ENCODE measurements around the gene ZSCAN2.
"Not testable (repeated sequence)": the region's sequence is repeated elsewhere in the genome, so short reads cannot be mapped to it uniquely, and the experiment has no call there.

ZSCAN2 gene

DNA sequence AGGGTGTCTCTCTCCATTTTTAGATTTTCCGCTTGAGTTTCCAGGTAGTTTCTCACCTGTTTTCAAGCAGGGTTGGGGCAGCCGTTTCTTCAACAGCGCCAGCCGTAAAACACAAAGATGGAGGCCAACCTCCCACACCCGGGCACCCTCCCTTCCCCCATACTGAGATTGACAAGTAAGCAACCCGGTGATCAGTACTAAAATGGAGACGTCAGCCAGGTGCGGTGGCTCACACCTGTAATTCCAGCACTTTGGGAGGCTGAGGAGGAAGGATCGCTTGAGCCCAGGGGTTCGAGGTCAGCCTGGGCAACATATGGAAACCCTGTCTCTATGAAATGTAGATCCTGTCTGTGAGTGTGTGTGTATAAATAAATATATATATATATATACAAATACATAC lies 903 bp upstream of the ZSCAN2 start:
- DNase-seq, result no peak

- DNase-seq, result peak; percentile 65
Measured at GRCh38 chr15:84600331-84600686, 500 bp upstream of the ZSCAN2 start.

DNA sequence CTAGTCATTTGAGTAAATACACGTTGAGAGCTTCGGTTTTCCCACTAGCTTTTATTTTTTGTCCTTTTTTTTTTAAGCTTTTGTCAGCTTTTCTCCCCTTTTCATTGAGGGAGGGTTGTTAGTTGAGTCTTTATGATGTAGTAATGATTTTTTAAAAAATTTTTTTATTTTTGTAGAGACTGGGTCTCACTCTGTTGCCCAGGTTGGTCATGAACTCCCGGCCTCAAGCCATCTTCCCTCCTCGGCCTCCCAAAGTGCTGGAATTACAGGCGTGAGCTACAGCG lies 688 bp downstream of the ZSCAN2 start:
- no peak for DNase-seq

DNA sequence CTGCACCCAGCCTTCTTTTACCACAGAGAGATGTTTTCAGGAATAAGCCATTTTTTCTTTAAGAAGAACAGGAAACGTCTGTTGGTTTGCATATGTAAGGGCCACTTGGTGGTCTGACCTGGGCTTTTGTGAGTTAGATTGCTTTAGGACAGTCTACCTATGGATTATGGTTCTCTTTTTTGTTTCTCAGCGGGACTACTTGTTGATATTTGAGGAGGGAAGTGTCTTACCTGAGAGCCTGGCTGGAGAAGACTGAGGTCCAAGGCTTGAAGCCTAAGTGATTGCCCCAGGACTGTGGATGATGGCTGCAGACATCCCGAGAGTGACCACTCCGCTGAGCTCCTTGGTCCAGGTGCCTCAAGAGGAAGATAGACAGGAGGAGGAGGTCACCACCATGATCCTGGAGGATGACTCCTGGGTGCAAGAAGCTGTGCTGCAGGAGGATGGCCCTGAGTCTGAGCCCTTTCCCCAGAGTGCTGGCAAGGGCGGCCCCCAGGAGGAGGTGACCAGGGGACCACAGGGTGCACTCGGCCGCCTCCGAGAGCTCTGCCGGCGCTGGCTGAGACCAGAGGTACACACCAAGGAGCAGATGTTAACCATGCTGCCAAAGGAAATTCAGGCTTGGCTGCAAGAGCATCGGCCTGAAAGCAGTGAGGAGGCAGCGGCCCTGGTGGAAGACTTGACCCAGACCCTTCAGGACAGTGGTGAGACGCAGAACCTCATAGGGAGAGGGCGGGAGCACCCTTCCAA lies 3.0 kb downstream of the ZSCAN2 start:
- no peak for DNase-seq

GRCh38 chr15:84604826-84605553 lies 4.2 kb downstream of the ZSCAN2 start:
- no peak for DNase-seq

DNA sequence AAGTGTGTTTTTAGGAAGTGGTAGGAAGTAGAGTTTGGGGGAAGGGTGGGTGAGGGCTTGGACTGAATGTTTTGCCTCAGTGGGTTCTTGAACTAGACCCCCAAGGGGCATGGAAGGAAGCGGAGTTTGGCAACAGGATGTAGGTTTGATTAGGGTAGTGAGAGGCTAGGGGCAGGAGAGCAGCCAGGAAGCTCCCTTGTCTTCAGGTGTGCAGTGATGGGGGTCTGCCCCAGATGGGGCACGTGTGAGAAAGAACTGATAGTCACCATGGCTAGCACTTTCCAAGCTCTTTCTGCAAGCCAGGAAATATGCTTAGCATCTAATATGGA lies 4.7 kb downstream of the ZSCAN2 start:
- no peak for DNase-seq

DNA sequence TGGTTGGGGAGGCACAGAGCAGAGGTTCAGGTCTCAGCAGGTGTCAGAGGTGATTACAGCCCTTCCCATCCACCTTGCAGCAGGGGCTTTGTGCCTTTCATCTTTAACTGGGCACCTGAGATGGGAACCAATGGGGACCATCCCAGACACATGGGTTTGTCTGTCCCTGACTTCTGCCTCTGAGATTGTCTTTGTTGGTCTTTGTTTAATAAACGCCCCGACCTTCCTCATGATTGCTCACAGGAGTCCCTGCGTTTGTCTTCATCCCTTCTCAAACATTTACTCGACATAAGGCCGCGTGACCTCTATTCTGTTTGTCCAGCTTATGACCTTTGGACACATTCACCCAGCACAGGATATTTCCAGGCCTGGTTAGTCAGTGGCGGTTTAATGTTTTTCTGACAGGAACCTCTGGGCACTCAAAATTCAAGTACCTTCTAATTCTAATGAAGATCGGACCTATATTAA lies 5.9 kb downstream of the ZSCAN2 start:
- no peak for DNase-seq

GRCh38 chr15:84608707-84609284 lies 8.0 kb downstream of the ZSCAN2 start:
- no peak for DNase-seq

DNA sequence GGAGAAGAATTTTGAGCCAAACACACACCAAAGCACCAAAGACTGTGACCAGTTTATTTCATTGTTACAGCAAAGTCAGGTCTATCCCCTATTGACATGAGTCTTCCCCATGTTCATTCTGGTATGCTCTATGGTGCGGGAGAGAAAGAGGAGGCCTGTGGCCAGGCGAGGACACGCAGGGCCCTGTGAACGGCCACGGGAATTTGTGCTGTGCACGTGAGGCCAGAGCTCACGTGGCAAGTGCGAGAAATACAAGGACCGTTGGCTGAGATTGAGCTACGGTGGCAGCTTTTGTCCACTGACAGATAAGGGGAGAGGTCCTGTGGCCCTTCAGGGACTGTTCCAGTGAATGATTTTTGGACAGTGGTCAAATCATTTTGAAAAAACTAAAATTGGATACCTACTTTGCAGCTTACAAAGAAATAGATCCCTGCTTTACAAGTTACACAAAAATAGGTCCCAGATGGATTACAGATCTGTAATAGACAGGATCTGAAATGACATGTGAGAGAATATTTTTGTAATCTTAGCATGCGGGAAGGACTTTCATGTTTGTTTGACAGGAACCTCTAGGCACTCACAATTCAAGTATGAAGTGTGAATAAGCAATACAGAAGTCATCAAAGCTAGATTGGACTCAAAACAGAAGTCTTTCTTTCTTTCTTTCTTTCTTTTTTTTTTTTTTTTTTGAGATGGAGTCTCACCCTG lies 9.2 kb downstream of the ZSCAN2 start:
- no peak for DNase-seq

DNA sequence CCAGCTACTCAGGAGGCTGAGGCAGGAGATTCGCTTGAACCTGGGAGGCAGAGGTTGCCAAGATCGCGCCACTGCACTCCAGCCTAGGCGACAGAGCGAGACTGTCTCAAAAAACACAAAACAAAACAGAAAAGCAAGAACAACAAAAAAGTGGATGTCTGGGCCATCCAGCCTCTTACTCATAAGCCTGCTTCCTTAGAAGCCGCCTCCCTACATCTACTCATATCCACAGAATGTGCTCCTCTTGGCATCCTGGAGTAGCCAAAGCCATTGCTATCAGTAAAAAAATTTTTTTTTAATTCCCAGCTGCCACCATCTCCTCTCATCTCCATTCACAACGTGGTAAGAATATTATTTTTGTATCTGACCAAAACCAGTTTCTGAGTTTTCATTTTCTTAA lies 10.8 kb downstream of the ZSCAN2 start:
- DNase-seq, result no peak

DNA sequence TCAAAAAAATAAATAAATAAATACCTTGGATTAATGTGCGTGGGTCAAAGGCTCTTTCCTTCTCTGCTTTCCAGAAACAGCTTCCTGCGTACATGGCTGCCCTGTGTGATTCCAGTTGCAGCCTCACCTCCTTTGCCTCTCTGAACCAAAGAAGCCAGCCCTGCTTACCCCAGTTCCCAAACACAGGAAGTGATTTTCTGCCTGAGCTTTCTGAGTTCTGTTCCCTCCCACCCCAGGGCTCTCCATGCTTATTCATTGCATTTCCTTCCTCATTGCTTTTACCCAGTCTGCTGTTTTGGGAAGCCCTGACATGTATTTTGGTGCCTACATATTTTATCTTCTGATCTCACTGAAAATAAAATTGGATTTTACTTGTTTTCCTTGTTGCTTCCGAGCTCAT lies 15.4 kb downstream of the ZSCAN2 start:
- no peak for DNase-seq

DNA sequence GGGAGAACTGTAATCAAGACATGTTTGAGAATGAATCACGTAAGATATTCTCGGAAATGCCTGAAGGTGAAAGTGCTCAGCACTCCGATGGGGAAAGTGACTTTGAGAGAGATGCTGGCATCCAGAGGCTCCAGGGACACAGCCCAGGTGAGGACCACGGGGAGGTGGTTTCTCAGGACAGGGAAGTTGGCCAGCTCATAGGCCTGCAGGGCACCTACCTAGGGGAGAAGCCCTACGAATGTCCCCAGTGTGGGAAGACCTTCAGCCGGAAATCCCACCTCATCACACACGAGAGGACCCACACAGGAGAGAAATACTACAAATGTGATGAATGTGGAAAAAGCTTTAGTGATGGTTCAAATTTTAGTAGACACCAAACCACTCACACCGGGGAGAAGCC lies 19.8 kb downstream of the ZSCAN2 start:
- no peak for DNase-seq

GRCh38 chr15:84621358-84621979 lies 20.7 kb downstream of the ZSCAN2 start:
- DNase-seq, result no peak

DNA sequence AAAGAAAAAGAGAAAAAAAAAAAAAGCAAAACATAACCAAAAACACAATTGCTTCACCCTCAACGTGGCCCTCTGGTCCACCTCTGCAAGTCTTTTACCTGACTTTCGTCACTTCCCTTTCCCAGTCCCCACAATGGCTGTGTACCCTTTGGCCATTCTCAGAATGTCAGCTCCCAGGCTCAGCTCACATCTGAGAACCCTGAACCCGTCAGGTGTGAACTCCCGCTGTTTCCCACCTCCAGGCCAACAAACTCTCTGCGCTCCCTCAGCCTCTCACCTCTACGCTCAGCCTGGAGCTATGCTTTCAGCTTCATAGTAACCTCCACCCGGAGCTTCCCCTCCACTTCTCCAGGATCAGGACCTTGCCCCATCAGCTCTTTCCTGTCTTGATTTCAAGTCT lies 23.6 kb downstream of the ZSCAN2 start:
- DNase-seq, result no peak

- no peak for DNase-seq
Measured at GRCh38 chr15:84625123-84625522, 24.3 kb downstream of the ZSCAN2 start.

GRCh38 chr15:84629033-84629432 lies 28.2 kb downstream of the ZSCAN2 start:
- DNase-seq, result no peak

DNA sequence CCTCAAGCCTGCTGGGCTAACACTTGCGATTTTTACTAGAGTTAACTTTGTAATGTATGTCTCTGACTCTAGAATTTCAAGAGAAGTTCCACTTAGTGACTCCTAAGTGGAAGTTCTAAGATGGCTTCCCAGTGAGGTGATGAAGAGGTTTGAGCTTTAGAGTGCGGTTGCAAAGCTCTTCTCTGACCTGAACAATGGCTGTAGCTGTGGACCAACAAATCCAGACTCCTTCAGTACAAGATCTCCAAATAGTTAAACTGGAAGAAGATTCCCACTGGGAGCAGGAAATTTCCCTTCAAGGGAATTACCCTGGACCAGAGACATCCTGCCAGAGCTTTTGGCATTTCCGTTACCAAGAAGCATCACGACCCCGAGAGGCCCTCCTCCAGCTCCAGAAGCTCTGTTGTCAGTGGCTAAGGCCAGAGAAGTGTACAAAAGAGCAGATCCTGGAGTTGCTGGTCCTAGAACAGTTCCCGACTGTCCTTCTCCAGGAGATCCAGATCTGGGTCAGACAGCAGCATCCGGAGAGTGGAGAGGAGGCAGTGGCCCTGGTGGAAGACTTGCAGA lies 31.0 kb downstream of the ZSCAN2 start:
- DNase-seq, result no peak

GRCh38 chr15:84633311-84634227 lies 32.8 kb downstream of the ZSCAN2 start:
- peak; percentile 77 for DNase-seq

DNA sequence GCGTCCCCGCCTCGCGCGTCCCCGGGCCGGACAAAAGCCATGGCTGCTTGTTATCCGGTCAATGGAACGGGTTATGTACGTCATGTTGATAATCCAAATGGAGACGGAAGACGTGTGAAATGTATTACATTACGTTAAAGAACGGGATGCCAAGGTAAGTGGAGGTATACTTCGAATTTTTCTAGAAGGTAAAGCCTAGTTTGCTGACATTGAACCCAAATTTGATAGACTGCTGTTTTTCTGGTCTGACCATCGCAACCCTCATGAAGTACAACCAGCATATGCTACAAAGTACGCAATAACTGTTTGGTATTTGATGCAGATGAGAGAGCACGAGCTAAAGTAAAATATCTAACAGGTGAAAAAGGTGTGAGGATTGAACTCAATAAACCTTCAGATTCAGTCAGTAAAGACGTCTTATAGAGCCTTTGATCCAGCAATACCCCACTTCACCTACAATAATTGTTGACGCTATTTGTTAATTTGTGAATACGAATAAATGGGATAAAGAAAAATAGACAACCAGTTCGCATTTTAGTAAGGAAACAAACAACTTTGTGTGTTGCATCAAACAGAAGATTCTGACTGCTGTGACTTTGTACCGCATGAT lies 33.5 kb downstream of the ZSCAN2 start:
- DNase-seq, result no peak

DNA sequence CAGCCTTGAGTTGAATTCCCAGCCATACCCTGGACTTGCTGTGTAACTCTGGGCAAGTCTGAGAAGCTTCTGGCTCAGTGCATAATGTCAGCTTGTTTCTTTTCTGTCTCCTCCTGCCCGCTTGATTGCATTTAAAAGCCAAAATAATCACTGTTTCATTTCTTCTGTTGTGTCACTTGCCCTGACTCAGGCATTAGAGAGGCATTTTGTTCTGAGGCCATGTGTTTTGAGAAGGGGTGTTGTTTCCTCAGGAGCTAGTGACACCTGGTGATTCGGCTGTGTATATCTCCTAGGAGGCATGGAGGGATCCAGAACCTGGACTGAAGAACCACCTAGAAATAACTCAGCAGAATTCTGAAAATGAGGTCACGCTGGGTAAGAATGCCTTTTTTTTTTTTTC lies 37.3 kb downstream of the ZSCAN2 start:
- no peak for DNase-seq

- not testable (repeated sequence) for DNase-seq
Measured at GRCh38 chr15:84641871-84642270, 41.1 kb downstream of the ZSCAN2 start.

DNA sequence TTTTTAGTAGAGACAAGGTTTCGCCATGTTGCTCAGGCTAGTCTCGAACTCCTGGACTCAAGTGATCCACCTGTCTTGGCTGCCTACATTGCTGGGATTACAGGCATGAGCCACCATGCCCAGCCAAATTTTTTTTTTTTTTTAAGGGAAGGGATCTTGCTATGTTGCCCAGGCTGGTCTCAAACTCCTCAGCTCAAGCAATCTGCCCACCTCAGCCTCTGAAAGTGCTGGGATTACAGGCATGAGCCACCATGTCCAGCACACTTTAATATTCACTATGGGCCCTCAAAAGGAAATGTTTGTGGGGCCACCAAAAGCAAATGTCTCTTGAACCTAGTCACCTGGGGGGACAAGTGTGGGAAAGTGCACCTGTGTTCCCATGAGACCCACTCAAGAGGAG lies 41.8 kb downstream of the ZSCAN2 start:
- not testable (repeated sequence) for DNase-seq
